ENCODE results near the gene POLR3H.

GRCh38 chr22:41543854-41544670, at the start of gene POLR3H:
- no peak for TF ChIP-seq EZH2 (IDR thresholded peaks at IDR 0.05; ENCODE audit: low read depth, unreplicated experiment)
- TF ChIP-seq, protein P1, sequence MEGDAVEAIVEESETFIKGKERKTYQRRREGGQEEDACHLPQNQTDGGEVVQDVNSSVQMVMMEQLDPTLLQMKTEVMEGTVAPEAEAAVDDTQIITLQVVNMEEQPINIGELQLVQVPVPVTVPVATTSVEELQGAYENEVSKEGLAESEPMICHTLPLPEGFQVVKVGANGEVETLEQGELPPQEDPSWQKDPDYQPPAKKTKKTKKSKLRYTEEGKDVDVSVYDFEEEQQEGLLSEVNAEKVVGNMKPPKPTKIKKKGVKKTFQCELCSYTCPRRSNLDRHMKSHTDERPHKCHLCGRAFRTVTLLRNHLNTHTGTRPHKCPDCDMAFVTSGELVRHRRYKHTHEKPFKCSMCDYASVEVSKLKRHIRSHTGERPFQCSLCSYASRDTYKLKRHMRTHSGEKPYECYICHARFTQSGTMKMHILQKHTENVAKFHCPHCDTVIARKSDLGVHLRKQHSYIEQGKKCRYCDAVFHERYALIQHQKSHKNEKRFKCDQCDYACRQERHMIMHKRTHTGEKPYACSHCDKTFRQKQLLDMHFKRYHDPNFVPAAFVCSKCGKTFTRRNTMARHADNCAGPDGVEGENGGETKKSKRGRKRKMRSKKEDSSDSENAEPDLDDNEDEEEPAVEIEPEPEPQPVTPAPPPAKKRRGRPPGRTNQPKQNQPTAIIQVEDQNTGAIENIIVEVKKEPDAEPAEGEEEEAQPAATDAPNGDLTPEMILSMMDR (conservative IDR thresholded peaks at IDR 0.05; ENCODE audit: low read depth in 2 of 2), result peak; percentile 55 to 75
